ENCODE measurements around the gene SIDT2.

GRCh38 chr11:117200813-117201657 is 22.5 kb downstream of the SIDT2 start:
- no peak for TF ChIP-seq POLR2A (IDR thresholded peaks at IDR 0.05)
- no peak for TF ChIP-seq CTCF (IDR thresholded peaks at IDR 0.05)

Data from body of pancreas (tissue), 4 donors.